Fibroblast of the aortic adventitia (primary cell): Measurements from ENCODE around the gene MATN1. TPM values are rescaled to one million over a fixed set of nuclear protein-coding genes. Genes with fewer than 3 reads are reported as not detected.

Source experiments
- DNase-seq: peaks from one replicate; pipeline ENCODE4 v3.0.0-alpha.2; 2010; ENCODE audit warnings: low read depth
- H3K4me3 ChIP-seq: 2 replicates; pipeline ENCODE4 v1.5.1; 2011; ENCODE audit warnings: low read depth, mild to moderate bottlenecking, control low read depth, low read length, moderate library complexity
- CTCF ChIP-seq: IDR thresholded peaks from 2 replicates; pipeline ENCODE4 v1.5.1; 2011; ENCODE audit warnings: mild to moderate bottlenecking, low read length, control low read depth, inconsistent platforms; ENCODE audit not compliant: insufficient read depth
- total RNA-seq: library from RNA; depleted of rRNA; stranded (reverse); fragments of >200 nt; gene quantifications from 2 replicates; pipeline ENCODE4 v1.2.3, GENCODE V29; 2012; ENCODE audit warnings: low replicate concordance

Gene MATN1
- total RNA-seq, 1 donor, result 0.18 TPM

- DNase-seq, result no peak
- no peak overlapping the region for H3K4me3 ChIP-seq
- no peak for TF ChIP-seq CTCF
These were observed 1.5 kb upstream of the MATN1 start for GRCh38 chr1:30724655-30725421.

- no peak overlapping the region for H3K4me3 ChIP-seq
- TF ChIP-seq CTCF, result no peak
- no peak for DNase-seq
These were observed 790 bp upstream of the MATN1 start for GRCh38 chr1:30724175-30724574.

GRCh38 chr1:30721812-30722537 is 1.4 kb downstream of the MATN1 start:
- H3K4me3 ChIP-seq, result no peak overlapping the region
- no peak for TF ChIP-seq CTCF

GRCh38 chr1:30721341-30721793 is 2.0 kb downstream of the MATN1 start:
- TF ChIP-seq CTCF, result no peak
- no peak overlapping the region for H3K4me3 ChIP-seq
- no peak for DNase-seq

More at GRCh38 chr1:30721812-30722537, 1.4 kb downstream of the MATN1 start:
- DNase-seq, result no peak

GRCh38 chr1:30720271-30721223 is 2.8 kb downstream of the MATN1 start:
- DNase-seq, result no peak
- TF ChIP-seq CTCF, result no peak
- H3K4me3 ChIP-seq, result no peak overlapping the region
